Neural progenitor cell (in vitro differentiated cells): ENCODE results near the gene ITPR2.

Experiments
- EZH2 ChIP-seq: fragments of 200-600 bp; sonication (generic); IDR thresholded peaks from 2 replicates; pipeline ENCODE4 v1.6.1; 2017; ENCODE audit warnings: antibody characterized with exemption, mild to moderate bottlenecking, moderate library complexity
- TF ChIP-seq, protein P1 (sequence below): fragments of 200-600 bp; sonication (generic); IDR thresholded peaks from 2 replicates; pipeline ENCODE4 v1.5.1; 2017; ENCODE audit warnings: antibody characterized with exemption, mild to moderate bottlenecking

- TF ChIP-seq, protein P1, sequence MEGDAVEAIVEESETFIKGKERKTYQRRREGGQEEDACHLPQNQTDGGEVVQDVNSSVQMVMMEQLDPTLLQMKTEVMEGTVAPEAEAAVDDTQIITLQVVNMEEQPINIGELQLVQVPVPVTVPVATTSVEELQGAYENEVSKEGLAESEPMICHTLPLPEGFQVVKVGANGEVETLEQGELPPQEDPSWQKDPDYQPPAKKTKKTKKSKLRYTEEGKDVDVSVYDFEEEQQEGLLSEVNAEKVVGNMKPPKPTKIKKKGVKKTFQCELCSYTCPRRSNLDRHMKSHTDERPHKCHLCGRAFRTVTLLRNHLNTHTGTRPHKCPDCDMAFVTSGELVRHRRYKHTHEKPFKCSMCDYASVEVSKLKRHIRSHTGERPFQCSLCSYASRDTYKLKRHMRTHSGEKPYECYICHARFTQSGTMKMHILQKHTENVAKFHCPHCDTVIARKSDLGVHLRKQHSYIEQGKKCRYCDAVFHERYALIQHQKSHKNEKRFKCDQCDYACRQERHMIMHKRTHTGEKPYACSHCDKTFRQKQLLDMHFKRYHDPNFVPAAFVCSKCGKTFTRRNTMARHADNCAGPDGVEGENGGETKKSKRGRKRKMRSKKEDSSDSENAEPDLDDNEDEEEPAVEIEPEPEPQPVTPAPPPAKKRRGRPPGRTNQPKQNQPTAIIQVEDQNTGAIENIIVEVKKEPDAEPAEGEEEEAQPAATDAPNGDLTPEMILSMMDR = no peak
- no peak for TF ChIP-seq EZH2
Observed at GRCh38 chr12:26530461-26530860, 302.5 kb downstream of the ITPR2 start.
